K562 (cell line): Measurements from ENCODE around the gene BAIAP3. TPM values are rescaled to one million over a fixed set of nuclear protein-coding genes. Genes with fewer than 3 reads are reported as not detected.

Source experiments
- BCOR ChIP-seq: fragments of 450-650 bp; IDR thresholded peaks from 2 replicates; pipeline ENCODE4 v1.6.1; 2016
- CBX3 ChIP-seq, 2 experiments: IDR thresholded peaks; 1 replicate in 1 of 2; 2 replicates in 1 of 2; pipeline ENCODE4 v1.6.1; 2012; ENCODE audit warnings: inconsistent platforms in 2 of 2, low read length in 2 of 2, borderline replicate concordance in 1 of 2, control low read depth in 1 of 2
- DPF2 ChIP-seq: fragments of 450-650 bp; IDR thresholded peaks from 2 replicates; pipeline ENCODE4 v1.6.1; 2016
- E2F6 ChIP-seq, 2 experiments: IDR thresholded peaks; 2 replicates each; pipeline ENCODE4 v1.6.1; 2011; ENCODE audit warnings: borderline replicate concordance in 1 of 2, control low read depth in 1 of 2, low read depth in 1 of 2, low read length in 1 of 2, mild to moderate bottlenecking in 1 of 2, mixed read lengths in 1 of 2, moderate library complexity in 1 of 2; ENCODE audit not compliant: insufficient read depth in 1 of 2, insufficient read length in 1 of 2, poor library complexity in 1 of 2, severe bottlenecking in 1 of 2; ENCODE audit errors: extremely low read depth in 1 of 2
- EGR1 ChIP-seq: fragments of 450-650 bp; conservative IDR thresholded peaks from 2 replicates; pipeline ENCODE4 v1.6.1; 2017; ENCODE audit warnings: mild to moderate bottlenecking
- EHMT2 ChIP-seq: fragments of 450-650 bp; IDR thresholded peaks from 2 replicates; pipeline ENCODE4 v1.6.1; 2018; ENCODE audit warnings: antibody characterized with exemption
- ETS1 ChIP-seq: conservative IDR thresholded peaks from 2 replicates; pipeline ENCODE4 v1.6.1; 2011; ENCODE audit warnings: low read depth, mild to moderate bottlenecking, low read length; ENCODE audit not compliant: control insufficient read depth
- JUND ChIP-seq, 2 experiments: IDR thresholded peaks; 2 replicates in 1 of 2; 3 replicates in 1 of 2; pipeline ENCODE4 v1.6.1; 2011; ENCODE audit warnings: borderline replicate concordance in 2 of 2, low read depth in 2 of 2, low read length in 2 of 2, improper control_type of control experiment in 1 of 2, missing biosample characterization in 1 of 2, missing genetic modification characterization in 1 of 2, missing genetic modification reagents in 1 of 2
- MAZ ChIP-seq, 2 experiments: fragments of 450-650 bp in 1 of 2; sonication (generic) in 1 of 2; formaldehyde crosslinking; IDR thresholded peaks in 1 of 2; conservative IDR thresholded peaks in 1 of 2; 2 replicates each; pipeline versions ENCODE4 v1.4.0 to v1.5.0; 2020; ENCODE audit warnings: mild to moderate bottlenecking in 1 of 2, missing genetic modification reagents in 1 of 2
- MTA1 ChIP-seq: fragments of 450-650 bp; IDR thresholded peaks from 2 replicates; pipeline ENCODE4 v1.6.1; 2017; ENCODE audit warnings: borderline replicate concordance
- MTA2 ChIP-seq: fragments of 450-650 bp; IDR thresholded peaks from 2 replicates; pipeline ENCODE4 v1.6.1; 2016; ENCODE audit warnings: low read depth
- MYC ChIP-seq, 2 experiments: fragments of 250-450 bp in 1 of 2; sonication (Bioruptor Pico) in 1 of 2; IDR thresholded peaks; 2 replicates each; pipeline versions ENCODE4 v1.5.1 to v1.6.1; 2012 to 2021; ENCODE audit warnings: low read depth in 2 of 2, borderline replicate concordance in 1 of 2, improper control_type of control experiment in 1 of 2, low read length in 1 of 2, mild to moderate bottlenecking in 1 of 2, moderate library complexity in 1 of 2
- POLR2A ChIP-seq: fragments of 450-650 bp; conservative IDR thresholded peaks from 2 replicates; pipeline ENCODE4 v1.6.1; 2016
- RCOR1 ChIP-seq, 2 experiments: IDR thresholded peaks; 2 replicates each; pipeline ENCODE4 v1.6.1; 2012; ENCODE audit warnings: low read depth in 2 of 2, low read length in 2 of 2, borderline replicate concordance in 1 of 2, improper control_type of control experiment in 1 of 2
- SMARCE1 ChIP-seq: fragments of 450-650 bp; IDR thresholded peaks from 2 replicates; pipeline ENCODE4 v1.7.1; 2016; ENCODE audit warnings: mild to moderate bottlenecking
- TRIM24 ChIP-seq, 2 experiments: fragments of 450-650 bp; IDR thresholded peaks; 2 replicates each; pipeline ENCODE4 v1.6.1; 2016
- VEZF1 ChIP-seq: fragments of 200-800 bp; sonication (Bioruptor generic); IDR thresholded peaks from 2 replicates; pipeline ENCODE4 v1.6.1; 2017; ENCODE audit warnings: missing genetic modification characterization, missing compliant biosample characterization
- ZNF512 ChIP-seq: IDR thresholded peaks from 2 replicates; pipeline ENCODE4 v1.6.1; 2016; ENCODE audit warnings: missing genetic modification characterization, missing compliant biosample characterization
- ZNF589 ChIP-seq: fragments of 200-800 bp; sonication (Bioruptor generic); IDR thresholded peaks from 2 replicates; pipeline ENCODE4 v1.6.1; 2016; ENCODE audit warnings: low read depth, missing genetic modification characterization, missing compliant biosample characterization
- ZNF766 ChIP-seq: fragments of 200-800 bp; sonication (Bioruptor generic); conservative IDR thresholded peaks from 2 replicates; pipeline ENCODE4 v1.6.1; 2016; ENCODE audit warnings: missing genetic modification characterization, missing compliant biosample characterization
- polyA plus RNA-seq, 8 experiments: library from polyadenylated mRNA; depleted of rRNA in 4 of 8; stranded (reverse) in 5 of 8; unstranded in 3 of 8; fragments of >200 nt; fragmentation: Nextera tagmentation in 2 of 8; fragmentation: Illumina TruSeq in 1 of 8; extraction: Ambion mirVana in 2 of 8; extraction: Trizol in 1 of 8; gene quantifications; 2 replicates each; pipeline versions ENCODE4 v1.2.1 to v1.2.3, GENCODE V29; 2011 to 2014; ENCODE audit warnings: inconsistent platforms in 1 of 8, missing spikeins in 1 of 8
- total RNA-seq, 7 experiments: library from RNA; depleted of rRNA in 6 of 7; stranded (reverse); fragments of >200 nt in 6 of 7; fragmentation: Illumina TruSeq in 2 of 7; extraction: Trizol in 2 of 7; gene quantifications; 2 replicates each; pipeline versions ENCODE4 v1.2.1 to v1.2.3, GENCODE V29; 2011 to 2021; ENCODE audit warnings: low replicate concordance in 1 of 7

The BAIAP3 gene
- total and polyA plus RNA-seq, 9 of the 15 experiments (the other 6 are each of a cell fraction or from before 2014, with no cell fraction given) = 0.03 to 4.5 (median 0.57) TPM; not detected in 1

GRCh38 chr16:1308036-1308976 lies 25.1 kb upstream of the BAIAP3 start (continued):
- TF ChIP-seq EGR1 (peak; percentile 82), POLR2A (peak; percentile 42; the same call in 1 of the 2 replicates), E2F6 (IDR thresholded peaks at IDR 0.05; ENCODE audit: borderline replicate concordance in 1 of 2, extremely low read depth in 1 of 2, insufficient read depth in 1 of 2, insufficient read length in 1 of 2, low read depth in 1 of 2, low read length in 1 of 2, poor library complexity in 1 of 2, severe bottlenecking in 1 of 2) (peak in 1 of 2 experiments; percentile 21), VEZF1 (CRISPR knock-in tag) (peak; percentile 98), RCOR1 (IDR thresholded peaks at IDR 0.05; ENCODE audit: borderline replicate concordance in 1 of 2, low read depth in 2 of 2, low read length in 2 of 2) (peak in 1 of 2 experiments; percentile 59; a peak in 2 of 4 replicates), SMARCE1 (0 out of 2 replicates have a peak, but pooled peaks have one; percentile 42), ETS1 (peak; percentile 62; the same call in 1 of the 2 replicates), MTA2 (peak; percentile 38; the same call in 1 of the 2 replicates), ZNF589 (CRISPR knock-in tag) (0 out of 2 replicates have a peak, but pooled peaks have one; percentile 23), MAZ (CRISPR knock-in tag; conservative IDR thresholded peaks at IDR 0.05 in 1 of 2, IDR thresholded peaks at IDR 0.05 in 1 of 2) (peak; percentile 57 to 67), CBX3 (IDR thresholded peaks at IDR 0.05; ENCODE audit: borderline replicate concordance in 1 of 2, low read length in 2 of 2) (peak in 1 of 2 experiments; percentile 68; a peak in 1 of 3 replicates), MTA1 (0 out of 2 replicates have a peak, but pooled peaks have one; percentile 39), DPF2 (0 out of 2 replicates have a peak, but pooled peaks have one; percentile 75), EHMT2 (0 out of 2 replicates have a peak, but pooled peaks have one; percentile 15), TRIM24 (IDR thresholded peaks at IDR 0.05) (peak; percentile 5 to 40; a peak in 1 of 4 replicates), BCOR (peak; percentile 81; the same call in 1 of the 2 replicates), MYC (IDR thresholded peaks at IDR 0.05; ENCODE audit: low read depth, low read length) (peak; percentile 27; the same call in 1 of the 2 replicates), MYC (CRISPR knock-in tag; IDR thresholded peaks at IDR 0.05; ENCODE audit: borderline replicate concordance, low read depth) (no peak), JUND (IDR thresholded peaks at IDR 0.05; ENCODE audit: borderline replicate concordance, low read depth, low read length) (peak; percentile 33; the same call in 1 of the 2 replicates), JUND (tag; IDR thresholded peaks at IDR 0.05; ENCODE audit: borderline replicate concordance, low read depth, low read length) (no peak), ZNF512 (tag) (peak; percentile 83), ZNF766 (CRISPR knock-in tag) (0 out of 2 replicates have a peak, but pooled peaks have one; percentile 16)
